ENCODE measurements around the gene FZR1.

DNA sequence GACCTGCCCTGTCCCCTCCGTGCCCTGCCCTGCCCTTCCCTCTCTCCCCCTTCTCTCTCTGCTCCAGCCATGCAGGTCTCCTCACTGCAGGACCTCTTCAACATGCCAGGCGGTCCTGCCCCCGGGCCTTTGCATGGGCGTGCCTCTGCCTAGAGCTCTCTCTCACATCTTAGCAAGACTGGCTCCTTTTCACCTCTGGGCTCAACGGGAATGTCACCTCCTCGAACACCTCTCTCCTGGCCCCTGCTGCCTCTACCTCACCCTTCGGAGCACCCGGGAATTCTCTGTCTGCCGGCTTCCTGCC, 45.6 kb downstream of the FZR1 start:
- no peak for TF ChIP-seq CTCF (IDR thresholded peaks at IDR 0.05)
- TF ChIP-seq ZFX (IDR thresholded peaks at IDR 0.05; ENCODE audit: borderline replicate concordance): no peak
